WTC11 (cell line): ENCODE measurements around the gene MBIP.

Experiments
- CREB1 ChIP-seq: sonication (generic); formaldehyde crosslinking; IDR thresholded peaks from 2 replicates; pipeline ENCODE4 v1.8.0; 2023; ENCODE audit warnings: mild to moderate bottlenecking, missing genetic modification reagents
- FOXP1 ChIP-seq: sonication (generic); formaldehyde crosslinking; IDR thresholded peaks from 2 replicates; pipeline ENCODE4 v1.8.0; 2022; ENCODE audit warnings: missing genetic modification reagents, mild to moderate bottlenecking, moderate library complexity, borderline replicate concordance
- JUN ChIP-seq: sonication (generic); formaldehyde crosslinking; IDR thresholded peaks from 2 replicates; pipeline ENCODE4 v1.8.0; 2023; ENCODE audit warnings: mild to moderate bottlenecking, missing genetic modification reagents
- TF ChIP-seq, protein P1 (sequence below): fragments of 200-600 bp; IDR thresholded peaks from 2 replicates; pipeline ENCODE4 v1.8.0; 2022; ENCODE audit warnings: antibody characterized with exemption

DNA sequence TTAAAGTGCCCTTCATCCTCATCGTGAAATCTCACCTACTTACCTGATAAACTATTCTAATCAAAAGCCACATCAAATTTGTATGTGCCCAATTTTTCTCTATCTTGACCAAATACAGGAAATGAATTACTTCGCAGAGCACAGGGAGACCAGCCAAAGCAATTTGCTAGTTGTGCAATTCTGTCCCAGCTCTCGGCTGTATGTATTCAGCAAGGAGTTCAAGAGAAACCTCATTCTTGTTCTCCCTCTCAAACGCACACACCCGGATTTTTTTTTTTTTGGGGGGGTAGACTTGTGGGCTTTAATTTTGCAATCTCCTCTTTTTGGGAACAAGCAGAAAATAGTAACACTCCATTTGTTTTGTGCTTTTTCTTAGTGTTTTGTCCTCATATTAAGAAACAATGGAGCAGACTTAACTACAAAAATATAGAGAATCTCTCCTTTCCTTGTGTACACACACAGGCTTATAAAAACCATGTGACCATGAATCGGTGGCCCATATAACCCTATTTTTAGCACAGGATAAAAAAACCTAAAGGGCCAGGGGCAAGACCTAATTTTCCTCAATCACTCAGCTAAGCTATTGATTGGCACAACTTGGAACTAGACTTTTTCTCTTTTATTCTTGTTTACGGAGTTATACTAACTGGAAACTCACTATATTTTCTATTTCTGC is 64.2 kb downstream of the MBIP start:
- TF ChIP-seq FOXP1 (CRISPR knock-in tag) (no peak), JUN (CRISPR knock-in tag) (no peak), CREB1 (CRISPR knock-in tag) (no peak)
- TF ChIP-seq, protein P1, sequence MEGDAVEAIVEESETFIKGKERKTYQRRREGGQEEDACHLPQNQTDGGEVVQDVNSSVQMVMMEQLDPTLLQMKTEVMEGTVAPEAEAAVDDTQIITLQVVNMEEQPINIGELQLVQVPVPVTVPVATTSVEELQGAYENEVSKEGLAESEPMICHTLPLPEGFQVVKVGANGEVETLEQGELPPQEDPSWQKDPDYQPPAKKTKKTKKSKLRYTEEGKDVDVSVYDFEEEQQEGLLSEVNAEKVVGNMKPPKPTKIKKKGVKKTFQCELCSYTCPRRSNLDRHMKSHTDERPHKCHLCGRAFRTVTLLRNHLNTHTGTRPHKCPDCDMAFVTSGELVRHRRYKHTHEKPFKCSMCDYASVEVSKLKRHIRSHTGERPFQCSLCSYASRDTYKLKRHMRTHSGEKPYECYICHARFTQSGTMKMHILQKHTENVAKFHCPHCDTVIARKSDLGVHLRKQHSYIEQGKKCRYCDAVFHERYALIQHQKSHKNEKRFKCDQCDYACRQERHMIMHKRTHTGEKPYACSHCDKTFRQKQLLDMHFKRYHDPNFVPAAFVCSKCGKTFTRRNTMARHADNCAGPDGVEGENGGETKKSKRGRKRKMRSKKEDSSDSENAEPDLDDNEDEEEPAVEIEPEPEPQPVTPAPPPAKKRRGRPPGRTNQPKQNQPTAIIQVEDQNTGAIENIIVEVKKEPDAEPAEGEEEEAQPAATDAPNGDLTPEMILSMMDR: no peak
